Breast epithelium (tissue), 4 donors: ENCODE results near the gene TP53. TPM values are rescaled to one million over a fixed set of nuclear protein-coding genes. Genes with fewer than 3 reads are reported as not detected.

Experiments
- DNase-seq, 2 donors: peaks; one replicate each; pipeline ENCODE4 v3.0.0-alpha.2; 2019; ENCODE audit warnings: low spot score in 2 of 2
- H3K27ac ChIP-seq, 2 donors: fragments of 200-600 bp; sonication (generic) in 1 of 2; one replicate each; pipeline ENCODE4 v1.5.1; 2016 to 2019; ENCODE audit warnings: mild to moderate bottlenecking in 1 of 2
- H3K27me3 ChIP-seq, 2 donors: fragments of 200-600 bp; sonication (generic) in 1 of 2; one replicate each; pipeline versions ENCODE4 v1.5.1 to v1.6.0; 2017 to 2019; ENCODE audit warnings: control low read depth in 1 of 2, mild to moderate bottlenecking in 1 of 2
- H3K36me3 ChIP-seq: fragments of 200-600 bp; one replicate; pipeline ENCODE4 v1.5.1; 2019
- H3K4me1 ChIP-seq, 2 donors: fragments of 200-600 bp; sonication (generic); one replicate each; pipeline ENCODE4 v1.5.1; 2016 to 2019; ENCODE audit warnings: control low read depth in 1 of 2
- H3K4me3 ChIP-seq, 3 donors: fragments of 200-600 bp; sonication (generic); 1 replicate in 2 of 3; 2 replicates in 1 of 3; pipeline ENCODE4 v1.5.1; 2016 to 2019; ENCODE audit warnings: mild to moderate bottlenecking in 3 of 3, moderate library complexity in 2 of 3
- H3K9me3 ChIP-seq, 2 donors: fragments of 200-600 bp; sonication (generic) in 1 of 2; one replicate each; pipeline ENCODE4 v1.5.1; 2016 to 2019; ENCODE audit warnings: control low read depth in 1 of 2
- POLR2A ChIP-seq: fragments of 450-650 bp; IDR thresholded peaks from one replicate; pipeline ENCODE4 v1.6.1; 2016; ENCODE audit warnings: antibody characterized with exemption, mild to moderate bottlenecking, moderate library complexity
- POLR2AphosphoS5 ChIP-seq, 3 donors: sonication (generic); formaldehyde crosslinking; IDR thresholded peaks; one replicate each; pipeline ENCODE4 v1.6.1; 2017; ENCODE audit warnings: antibody characterized with exemption in 3 of 3
- intact Hi-C: fragments of 100-400 bp; cut with DNase I; formaldehyde crosslinking; loops from one replicate; pipeline ENCODE4 v1.15.1; 2023; ENCODE audit warnings: low total_unique reads
- total RNA-seq, 3 donors: library from RNA; depleted of rRNA; stranded (reverse); fragments of >200 nt; gene quantifications; one replicate each; pipeline ENCODE4 v1.1.0, GENCODE V29; 2016
- TF ChIP-seq, protein P1 (sequence below), 3 donors: fragments of 450-650 bp; IDR thresholded peaks; one replicate each; pipeline ENCODE4 v1.5.1; 2016 to 2017; ENCODE audit warnings: antibody characterized with exemption in 3 of 3, mild to moderate bottlenecking in 3 of 3, moderate library complexity in 3 of 3

The TP53 gene
- total RNA-seq, 3 donors from 2014 or later = 23.9 to 31.9 (median 24.2) TPM

DNA sequence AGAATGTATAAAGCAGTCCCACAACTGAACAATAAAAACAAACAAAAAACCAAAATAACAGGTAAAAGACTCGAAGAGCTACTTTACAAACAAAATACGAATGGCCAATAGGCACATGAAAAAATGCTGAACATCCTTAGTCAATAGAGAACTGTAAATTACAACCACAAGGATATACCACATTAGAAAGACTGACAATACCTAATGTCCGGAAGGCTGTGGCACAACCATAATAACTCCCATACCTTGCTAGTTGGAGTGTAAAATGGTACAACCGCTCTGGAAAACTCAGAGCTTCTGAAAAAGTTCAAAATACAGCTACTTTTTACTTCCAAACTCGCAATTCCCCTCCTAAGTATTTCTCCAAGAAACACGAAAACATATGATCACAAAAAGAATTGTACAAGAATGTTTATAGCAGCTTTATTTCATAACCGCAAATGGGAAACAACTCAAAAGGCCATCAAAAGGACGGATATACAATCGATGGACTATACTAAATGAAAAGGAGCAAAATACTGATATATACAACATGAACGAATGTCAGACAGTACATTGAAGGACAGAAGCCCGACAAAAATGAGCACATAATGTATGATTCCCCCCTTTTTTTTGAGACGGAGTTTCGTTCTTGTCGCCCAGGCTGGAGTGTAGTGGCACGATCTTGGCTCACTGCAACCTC is 2.3 kb downstream of the TP53 start:
- no peak for TF ChIP-seq POLR2A
- TF ChIP-seq, protein P1, sequence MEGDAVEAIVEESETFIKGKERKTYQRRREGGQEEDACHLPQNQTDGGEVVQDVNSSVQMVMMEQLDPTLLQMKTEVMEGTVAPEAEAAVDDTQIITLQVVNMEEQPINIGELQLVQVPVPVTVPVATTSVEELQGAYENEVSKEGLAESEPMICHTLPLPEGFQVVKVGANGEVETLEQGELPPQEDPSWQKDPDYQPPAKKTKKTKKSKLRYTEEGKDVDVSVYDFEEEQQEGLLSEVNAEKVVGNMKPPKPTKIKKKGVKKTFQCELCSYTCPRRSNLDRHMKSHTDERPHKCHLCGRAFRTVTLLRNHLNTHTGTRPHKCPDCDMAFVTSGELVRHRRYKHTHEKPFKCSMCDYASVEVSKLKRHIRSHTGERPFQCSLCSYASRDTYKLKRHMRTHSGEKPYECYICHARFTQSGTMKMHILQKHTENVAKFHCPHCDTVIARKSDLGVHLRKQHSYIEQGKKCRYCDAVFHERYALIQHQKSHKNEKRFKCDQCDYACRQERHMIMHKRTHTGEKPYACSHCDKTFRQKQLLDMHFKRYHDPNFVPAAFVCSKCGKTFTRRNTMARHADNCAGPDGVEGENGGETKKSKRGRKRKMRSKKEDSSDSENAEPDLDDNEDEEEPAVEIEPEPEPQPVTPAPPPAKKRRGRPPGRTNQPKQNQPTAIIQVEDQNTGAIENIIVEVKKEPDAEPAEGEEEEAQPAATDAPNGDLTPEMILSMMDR (IDR thresholded peaks at IDR 0.05) = no peak
- no peak for TF ChIP-seq POLR2AphosphoS5 (IDR thresholded peaks at IDR 0.05)
- H3K36me3 ChIP-seq = no peaks in the 10 kb centered on the region
- no peaks in the 10 kb centered on the region for H3K27me3 ChIP-seq
- H3K9me3 ChIP-seq = no peaks in the 10 kb centered on the region
- intact Hi-C loops = no loop called here
- H3K4me1 ChIP-seq = peaks cover 4 to 8% of the 10 kb centered on the region in 2 donors
- peak overlapping the region; percentile 96 to 98 for H3K27ac ChIP-seq
- H3K4me3 ChIP-seq = peak overlapping the region; percentile 85 to 96 (median 95)
- no peak for DNase-seq

DNA sequence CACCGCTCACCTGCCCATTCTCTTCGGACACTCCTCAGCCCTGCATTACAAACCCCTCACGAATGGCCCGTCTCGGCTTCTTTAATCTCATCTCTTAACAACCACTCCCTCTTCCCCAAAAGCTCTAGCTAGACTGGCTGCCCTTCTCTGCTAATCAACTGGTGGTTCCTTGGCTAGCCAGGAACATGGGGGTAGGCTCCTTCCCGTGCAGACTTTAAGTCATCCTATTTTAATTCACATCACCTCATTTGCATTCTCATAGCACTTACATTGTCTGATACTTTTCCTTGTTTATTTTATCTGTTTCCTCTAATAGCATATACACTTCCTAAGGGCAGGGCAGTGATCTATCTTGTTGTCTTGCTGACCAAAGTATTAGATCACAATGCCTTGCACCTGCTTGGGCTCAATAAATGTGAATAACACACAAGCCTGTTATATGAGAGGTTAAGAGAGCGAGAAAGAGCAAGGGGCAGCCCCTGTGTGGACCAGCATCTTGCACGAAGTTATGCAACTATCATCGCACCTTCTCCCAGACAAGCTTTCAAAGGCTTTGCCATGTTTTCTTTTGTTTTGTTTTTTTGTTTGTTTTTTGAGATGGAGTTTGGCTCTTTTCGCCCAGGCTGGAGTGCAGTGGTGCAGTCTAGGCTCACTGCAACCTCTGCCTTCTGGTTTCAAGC is 9.8 kb downstream of the TP53 start:
- intact Hi-C loops = no loop called here
- H3K27me3 ChIP-seq = no peaks in the 10 kb centered on the region
- peaks cover 7 to 8% of the 10 kb centered on the region in 2 donors for H3K9me3 ChIP-seq
- DNase-seq = no peak
- H3K36me3 ChIP-seq = peaks cover 11% of the 10 kb centered on the region
- no peaks in the 10 kb centered on the region for H3K4me1 ChIP-seq
- TF ChIP-seq, protein P1 (IDR thresholded peaks at IDR 0.05) = no peak
- TF ChIP-seq POLR2AphosphoS5 (IDR thresholded peaks at IDR 0.05) (no peak), POLR2A (no peak)
- H3K27ac ChIP-seq = no peak overlapping the region
- H3K4me3 ChIP-seq = no peak overlapping the region

DNA sequence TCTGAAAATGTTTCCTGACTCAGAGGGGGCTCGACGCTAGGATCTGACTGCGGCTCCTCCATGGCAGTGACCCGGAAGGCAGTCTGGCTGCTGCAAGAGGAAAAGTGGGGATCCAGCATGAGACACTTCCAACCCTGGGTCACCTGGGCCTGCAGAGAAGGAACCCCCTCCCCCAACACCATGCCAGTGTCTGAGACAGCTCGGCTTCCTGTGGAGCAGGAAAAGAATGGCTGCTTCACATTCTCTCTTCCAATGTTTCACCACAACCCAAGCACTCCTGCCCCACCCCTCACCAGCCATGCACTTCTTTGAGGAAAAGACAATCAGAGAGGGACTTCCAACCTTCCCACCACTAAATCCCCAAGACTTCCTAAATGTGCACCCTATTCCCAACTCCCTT is 10.8 kb downstream of the TP53 start:
- intact Hi-C loops = no loop called here
- H3K27me3 ChIP-seq = no peaks in the 10 kb centered on the region
- no peaks in the 10 kb centered on the region for H3K4me1 ChIP-seq
- peaks cover 11% of the 10 kb centered on the region for H3K36me3 ChIP-seq
- no peak overlapping the region for H3K27ac ChIP-seq
- peaks cover 7 to 8% of the 10 kb centered on the region in 2 donors for H3K9me3 ChIP-seq
- TF ChIP-seq, protein P1 (IDR thresholded peaks at IDR 0.05) = no peak
- TF ChIP-seq POLR2AphosphoS5 (IDR thresholded peaks at IDR 0.05) = no peak
- TF ChIP-seq POLR2A = no peak
- DNase-seq = no peak
- H3K4me3 ChIP-seq = no peak overlapping the region

DNA sequence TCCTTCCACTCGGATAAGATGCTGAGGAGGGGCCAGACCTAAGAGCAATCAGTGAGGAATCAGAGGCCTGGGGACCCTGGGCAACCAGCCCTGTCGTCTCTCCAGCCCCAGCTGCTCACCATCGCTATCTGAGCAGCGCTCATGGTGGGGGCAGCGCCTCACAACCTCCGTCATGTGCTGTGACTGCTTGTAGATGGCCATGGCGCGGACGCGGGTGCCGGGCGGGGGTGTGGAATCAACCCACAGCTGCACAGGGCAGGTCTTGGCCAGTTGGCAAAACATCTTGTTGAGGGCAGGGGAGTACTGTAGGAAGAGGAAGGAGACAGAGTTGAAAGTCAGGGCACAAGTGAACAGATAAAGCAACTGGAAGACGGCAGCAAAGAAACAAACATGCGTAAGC is 12.4 kb downstream of the TP53 start:
- H3K4me3 ChIP-seq = no peak overlapping the region
- peaks cover 17% of the 10 kb centered on the region for H3K36me3 ChIP-seq
- peaks cover 7 to 8% of the 10 kb centered on the region in 2 donors for H3K9me3 ChIP-seq
- no peak for TF ChIP-seq POLR2AphosphoS5 (IDR thresholded peaks at IDR 0.05)
- TF ChIP-seq POLR2A = no peak
- TF ChIP-seq, protein P1 (IDR thresholded peaks at IDR 0.05) = no peak
- H3K4me1 ChIP-seq = no peaks in the 10 kb centered on the region
- DNase-seq = no peak
- no peak overlapping the region for H3K27ac ChIP-seq
- no peaks in the 10 kb centered on the region for H3K27me3 ChIP-seq
- intact Hi-C loops = no loop called here

DNA sequence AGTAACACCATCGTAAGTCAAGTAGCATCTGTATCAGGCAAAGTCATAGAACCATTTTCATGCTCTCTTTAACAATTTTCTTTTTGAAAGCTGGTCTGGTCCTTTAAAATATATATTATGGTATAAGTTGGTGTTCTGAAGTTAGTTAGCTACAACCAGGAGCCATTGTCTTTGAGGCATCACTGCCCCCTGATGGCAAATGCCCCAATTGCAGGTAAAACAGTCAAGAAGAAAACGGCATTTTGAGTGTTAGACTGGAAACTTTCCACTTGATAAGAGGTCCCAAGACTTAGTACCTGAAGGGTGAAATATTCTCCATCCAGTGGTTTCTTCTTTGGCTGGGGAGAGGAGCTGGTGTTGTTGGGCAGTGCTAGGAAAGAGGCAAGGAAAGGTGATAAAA is 14.1 kb downstream of the TP53 start:
- intact Hi-C loops = no loop called here
- Histone ChIP-seq H3K4me1 (no peaks in the 10 kb centered on the region), H3K9me3 (peaks cover 7 to 8% of the 10 kb centered on the region in 2 donors), H3K4me3 (no peak overlapping the region), H3K27ac (no peak overlapping the region), H3K27me3 (no peaks in the 10 kb centered on the region), H3K36me3 (peaks cover 17% of the 10 kb centered on the region)
- no peak for TF ChIP-seq POLR2A
- no peak for TF ChIP-seq POLR2AphosphoS5 (IDR thresholded peaks at IDR 0.05)
- DNase-seq = no peak
